HepG2 (cell line): Measurements from ENCODE around the gene OR4D9. TPM values are rescaled to one million over a fixed set of nuclear protein-coding genes. Genes with fewer than 3 reads are reported as not detected.

Source experiments
- CENPBD1 ChIP-seq: sonication (generic); formaldehyde crosslinking; IDR thresholded peaks from 2 replicates; pipeline ENCODE4 v1.8.0; 2022; ENCODE audit warnings: missing genetic modification reagents, low read depth, mild to moderate bottlenecking, borderline replicate concordance
- DNMT1 ChIP-seq: sonication (generic); formaldehyde crosslinking; IDR thresholded peaks from 2 replicates; pipeline ENCODE4 v1.5.1; 2020; ENCODE audit warnings: mild to moderate bottlenecking, missing genetic modification reagents
- HMG20A ChIP-seq: IDR thresholded peaks from 2 replicates; pipeline ENCODE4 v1.6.1; 2016; ENCODE audit warnings: borderline replicate concordance
- KDM5A ChIP-seq: fragments of 200-600 bp; sonication (generic); IDR thresholded peaks from 2 replicates; pipeline ENCODE4 v1.7.0; 2018; ENCODE audit warnings: antibody characterized with exemption, mild to moderate bottlenecking, low read length, borderline replicate concordance
- KDM5B ChIP-seq: sonication (generic); formaldehyde crosslinking; IDR thresholded peaks from 2 replicates; pipeline ENCODE4 v1.4.0; 2020; ENCODE audit warnings: missing genetic modification reagents, mild to moderate bottlenecking, borderline replicate concordance
- MXD4 ChIP-seq: IDR thresholded peaks from 2 replicates; pipeline ENCODE4 v1.6.1; 2016; ENCODE audit warnings: mild to moderate bottlenecking, missing biosample characterization, missing genetic modification reagents
- PAXIP1 ChIP-seq: sonication (generic); formaldehyde crosslinking; conservative IDR thresholded peaks from 2 replicates; pipeline ENCODE4 v1.4.0; 2020; ENCODE audit warnings: mild to moderate bottlenecking, missing genetic modification reagents, moderate library complexity
- SOX5 ChIP-seq: IDR thresholded peaks from 2 replicates; pipeline ENCODE4 v1.6.1; 2016; ENCODE audit warnings: borderline replicate concordance
- SOX6 ChIP-seq, 2 experiments: fragments of 450-650 bp in 1 of 2; sonication (generic) in 1 of 2; formaldehyde crosslinking in 1 of 2; IDR thresholded peaks; 2 replicates each; pipeline versions ENCODE4 v1.4.0 to v1.6.1; 2017 to 2020; ENCODE audit warnings: antibody characterized with exemption in 1 of 2, mild to moderate bottlenecking in 1 of 2, missing genetic modification reagents in 1 of 2
- TCF7 ChIP-seq: sonication (generic); IDR thresholded peaks from 2 replicates; pipeline ENCODE4 v1.6.1; 2016; ENCODE audit warnings: antibody characterized with exemption, low read depth
- TP53 ChIP-seq: sonication (generic); formaldehyde crosslinking; conservative IDR thresholded peaks from 2 replicates; pipeline ENCODE4 v1.4.0; 2020; ENCODE audit warnings: missing genetic modification reagents
- ZBTB34 ChIP-seq: sonication (generic); formaldehyde crosslinking; IDR thresholded peaks from 2 replicates; pipeline ENCODE4 v1.8.0; 2022; ENCODE audit warnings: mild to moderate bottlenecking, missing genetic modification reagents
- ZBTB42 ChIP-seq: sonication (generic); formaldehyde crosslinking; IDR thresholded peaks from 2 replicates; pipeline ENCODE4 v1.5.0; 2020; ENCODE audit warnings: mild to moderate bottlenecking, missing genetic modification reagents
- ZNF17 ChIP-seq: sonication (generic); formaldehyde crosslinking; IDR thresholded peaks from 2 replicates; pipeline ENCODE4 v1.5.0; 2020; ENCODE audit warnings: mild to moderate bottlenecking, missing genetic modification reagents
- ZNF350 ChIP-seq: sonication (generic); formaldehyde crosslinking; IDR thresholded peaks from 2 replicates; pipeline ENCODE4 v1.4.0; 2020; ENCODE audit warnings: mild to moderate bottlenecking, low read depth, missing genetic modification reagents, borderline replicate concordance
- ZNF639 ChIP-seq: conservative IDR thresholded peaks from 2 replicates; pipeline ENCODE4 v1.6.1; 2018; ENCODE audit warnings: missing genetic modification reagents
- ZNF687 ChIP-seq: sonication (generic); formaldehyde crosslinking; IDR thresholded peaks from 2 replicates; pipeline ENCODE4 v1.5.1; 2020; ENCODE audit warnings: mild to moderate bottlenecking, missing genetic modification reagents, moderate library complexity
- ZSCAN30 ChIP-seq: sonication (generic); formaldehyde crosslinking; IDR thresholded peaks from 2 replicates; pipeline ENCODE4 v1.5.0; 2020; ENCODE audit warnings: mild to moderate bottlenecking, missing genetic modification reagents
- polyA plus RNA-seq, 8 experiments: library from polyadenylated mRNA; depleted of rRNA in 3 of 8; stranded (reverse) in 7 of 8; unstranded in 1 of 8; fragments of >200 nt; fragmentation: Illumina TruSeq in 4 of 8; extraction: Trizol in 4 of 8; gene quantifications; 2 replicates each; pipeline versions ENCODE4 v1.2.1 to v1.2.3, GENCODE V29; 2011 to 2016; ENCODE audit warnings: low read depth in 4 of 8, missing spikeins in 1 of 8, mixed read lengths in 1 of 8; ENCODE audit not compliant: insufficient read depth in 1 of 8
- total RNA-seq, 5 experiments: library from RNA; depleted of rRNA; stranded (reverse); fragments of >200 nt; fragmentation: Illumina TruSeq; extraction: Trizol; gene quantifications; 2 replicates each; pipeline ENCODE4 v1.2.3, GENCODE V29; 2016; ENCODE audit warnings: low read depth in 1 of 5

The OR4D9 gene
- total and polyA plus RNA-seq, 2 of the 13 experiments (the other 11 are each of a cell fraction or from before 2014, with no cell fraction given) = not detected

- peak; percentile 29; the same call in 1 of the 2 replicates for TF ChIP-seq PAXIP1 (CRISPR knock-in tag)
- TF ChIP-seq ZNF17 = no peak
- TF ChIP-seq ZBTB34 (CRISPR knock-in tag) = peak; percentile 13; the same call in 1 of the 2 replicates
- no peak for TF ChIP-seq KDM5A
- no peak for TF ChIP-seq SOX5 (CRISPR knock-in tag)
- no peak for TF ChIP-seq DNMT1 (CRISPR knock-in tag)
- TF ChIP-seq CENPBD1 (CRISPR knock-in tag) = no peak
- no peak for TF ChIP-seq ZNF687 (CRISPR knock-in tag)
- TF ChIP-seq SOX6 (IDR thresholded peaks at IDR 0.05) = no peak
- peak; percentile 31; the same call in 1 of the 2 replicates for TF ChIP-seq SOX6 (CRISPR knock-in tag; IDR thresholded peaks at IDR 0.05)
- no peak for TF ChIP-seq ZSCAN30 (CRISPR knock-in tag)
- TF ChIP-seq KDM5B (CRISPR knock-in tag) = no peak
- TF ChIP-seq TCF7 = no peak
- no peak for TF ChIP-seq ZNF639
- TF ChIP-seq ZBTB42 = no peak
- no peak for TF ChIP-seq ZNF350 (CRISPR knock-in tag)
- TF ChIP-seq TP53 (CRISPR knock-in tag) = 0 out of 2 replicates have a peak, but pooled peaks have one; percentile 41
- TF ChIP-seq MXD4 = 0 out of 2 replicates have a peak, but pooled peaks have one; percentile 35
- no peak for TF ChIP-seq HMG20A
Measured at GRCh38 chr11:59556115-59556916, 45.0 kb downstream of the OR4D9 start (continued).
